IPS DF 19.7 (cell line): ENCODE data around the gene CRMP1.

Experiments used
- DNase-seq: peaks from one replicate; pipeline ENCODE4 v3.0.0-alpha.2; 2013; ENCODE audit warnings: low read depth, low spot score

Gene CRMP1

GRCh38 chr4:5919571-5919970, 26.7 kb upstream of the CRMP1 start:
- DNase-seq, result no peak

DNA sequence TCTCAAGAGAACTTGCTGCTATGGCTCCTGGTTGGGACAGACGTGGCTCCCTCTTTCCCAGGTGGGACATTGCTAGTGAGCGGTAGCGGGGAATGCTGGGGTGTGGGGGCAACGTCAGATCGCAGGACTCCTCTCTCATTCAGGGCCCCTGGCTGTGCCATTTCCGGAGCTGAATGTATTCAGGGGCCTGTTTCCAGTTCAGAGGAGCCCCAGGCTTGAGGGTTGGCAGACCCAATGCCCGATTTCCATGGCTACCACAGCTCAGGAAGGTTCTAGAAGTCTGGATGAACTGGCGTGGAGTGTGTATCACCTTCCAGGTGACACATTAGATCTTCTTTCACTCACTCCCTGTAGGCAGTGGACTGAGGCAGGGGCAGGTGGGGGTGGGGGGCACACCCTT, 26.2 kb upstream of the CRMP1 start:
- no peak for DNase-seq

GRCh38 chr4:5918331-5918985, 25.6 kb upstream of the CRMP1 start:
- no peak for DNase-seq

DNA sequence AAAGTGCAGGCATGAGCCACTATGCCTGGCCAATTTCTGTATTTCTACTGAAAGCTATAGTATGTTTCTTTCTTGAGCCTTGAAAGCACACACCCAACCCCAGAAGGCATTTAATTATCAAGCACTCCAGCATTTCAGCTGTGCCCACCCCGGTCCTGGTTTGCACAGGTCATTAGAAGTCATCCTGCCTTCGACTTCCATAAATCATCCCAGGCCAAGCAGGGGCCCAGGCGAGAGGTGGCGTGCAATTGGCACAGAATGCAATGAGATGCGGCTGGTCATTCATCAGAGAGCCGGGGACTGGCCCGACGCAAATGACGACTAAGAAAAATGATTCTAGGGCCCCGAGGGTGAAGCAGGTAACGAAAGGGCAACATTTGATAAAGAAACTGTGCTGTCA, 24.8 kb upstream of the CRMP1 start:
- no peak for DNase-seq

- DNase-seq, result no peak
Observed at GRCh38 chr4:5916229-5916628, 23.3 kb upstream of the CRMP1 start.

DNA sequence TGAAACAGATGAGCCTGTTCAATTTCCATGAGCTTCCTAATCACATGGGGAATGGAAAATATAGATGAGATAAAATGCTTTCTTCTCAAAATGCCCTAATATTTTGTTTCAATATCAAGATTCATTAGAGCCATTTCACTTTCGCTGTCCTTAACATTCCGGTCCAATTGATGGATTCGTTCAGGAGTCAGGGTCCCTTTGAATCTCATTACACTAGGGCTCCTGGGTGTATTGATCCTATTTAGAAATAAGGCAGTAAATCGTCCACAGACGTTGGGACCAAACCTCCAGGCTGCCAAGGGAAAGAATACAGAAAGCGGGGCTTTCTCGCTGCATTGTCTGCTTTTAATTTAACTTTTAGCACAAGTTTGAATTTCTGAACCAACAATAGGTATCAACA, 20.6 kb upstream of the CRMP1 start:
- DNase-seq, result no peak

GRCh38 chr4:5912614-5913019, 19.7 kb upstream of the CRMP1 start:
- DNase-seq, result no peak

GRCh38 chr4:5908876-5909427, 16.1 kb upstream of the CRMP1 start:
- DNase-seq, result no peak

DNA sequence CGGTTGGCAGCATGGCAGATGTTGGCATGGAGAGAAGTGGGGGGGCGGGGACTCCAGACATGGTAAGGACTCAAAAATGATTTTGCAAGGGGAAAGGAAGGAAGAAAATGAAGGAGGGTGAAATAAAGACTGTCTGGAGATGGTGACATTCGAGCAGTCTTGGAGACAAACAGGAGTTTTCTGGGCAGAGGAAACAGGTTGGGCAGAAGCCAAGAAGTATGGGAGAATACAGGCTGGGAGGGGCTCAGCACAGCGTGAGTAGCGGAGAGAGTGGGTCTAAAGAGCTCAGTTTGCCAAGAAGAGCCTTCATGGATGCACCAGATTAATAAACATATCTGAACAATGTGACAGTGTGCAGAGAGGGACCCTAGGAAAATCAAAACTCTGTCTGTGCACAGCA, 13.3 kb upstream of the CRMP1 start:
- DNase-seq, result no peak

DNA sequence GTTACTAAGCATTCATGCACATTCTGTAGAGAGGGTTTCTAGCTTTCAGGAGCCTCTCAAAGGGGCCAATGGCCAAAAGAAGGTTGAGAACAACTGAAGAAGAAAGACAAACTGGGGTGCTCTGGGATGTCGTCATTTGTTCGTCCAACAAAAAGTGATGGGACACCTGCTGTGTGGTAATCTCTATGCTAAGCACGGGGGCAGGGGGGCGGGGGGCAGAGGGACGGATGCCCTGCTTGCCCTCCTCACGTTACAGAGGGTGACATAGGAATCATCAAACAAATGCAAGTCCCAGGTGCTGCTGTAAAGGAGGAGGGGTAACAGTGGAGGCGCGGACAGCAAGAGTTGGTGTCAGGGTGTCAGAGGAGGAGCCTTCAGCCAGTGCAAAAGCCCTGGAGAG, 12.8 kb upstream of the CRMP1 start:
- DNase-seq, result peak; percentile 80

DNA sequence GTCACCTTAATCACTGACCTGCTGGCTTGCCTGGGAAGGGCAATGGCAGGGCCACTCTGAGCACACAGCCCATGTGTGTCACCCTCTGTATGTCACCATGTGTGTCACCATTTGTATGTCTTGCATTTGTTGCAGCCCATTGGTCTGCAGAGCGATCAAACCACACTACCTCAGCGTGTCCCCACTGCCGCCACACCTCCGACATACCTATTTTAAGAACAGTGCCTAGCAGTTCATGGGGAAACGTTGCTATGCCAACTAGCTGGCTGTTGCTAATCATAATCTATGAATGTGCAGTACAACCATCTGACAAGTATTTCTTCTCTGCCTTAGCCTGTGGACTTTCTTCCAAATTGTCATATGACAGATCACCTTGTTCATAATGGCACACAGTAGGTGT, 8.0 kb upstream of the CRMP1 start:
- no peak for DNase-seq

- DNase-seq, result no peak
Observed at GRCh38 chr4:5899881-5900280, 7.0 kb upstream of the CRMP1 start.

DNA sequence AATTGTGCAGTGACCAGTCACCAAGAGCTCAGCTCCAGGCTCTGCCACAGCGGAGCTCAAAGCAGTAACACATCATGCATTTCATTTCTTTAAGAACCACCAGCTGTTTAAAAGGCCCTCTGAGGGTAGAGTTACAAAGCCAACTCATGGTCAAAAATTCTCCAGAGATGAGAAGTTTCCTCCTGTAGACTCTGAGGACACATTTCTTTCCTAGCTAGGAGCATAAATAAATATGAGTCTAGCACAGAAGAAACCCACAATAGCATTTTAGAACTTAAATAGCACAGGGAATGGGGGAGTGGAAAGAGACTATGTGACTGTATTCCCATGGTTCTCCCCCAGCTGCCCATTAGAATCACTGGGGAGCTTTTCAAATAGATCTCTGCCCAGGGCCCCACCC, 6.5 kb upstream of the CRMP1 start:
- DNase-seq, result no peak

DNA sequence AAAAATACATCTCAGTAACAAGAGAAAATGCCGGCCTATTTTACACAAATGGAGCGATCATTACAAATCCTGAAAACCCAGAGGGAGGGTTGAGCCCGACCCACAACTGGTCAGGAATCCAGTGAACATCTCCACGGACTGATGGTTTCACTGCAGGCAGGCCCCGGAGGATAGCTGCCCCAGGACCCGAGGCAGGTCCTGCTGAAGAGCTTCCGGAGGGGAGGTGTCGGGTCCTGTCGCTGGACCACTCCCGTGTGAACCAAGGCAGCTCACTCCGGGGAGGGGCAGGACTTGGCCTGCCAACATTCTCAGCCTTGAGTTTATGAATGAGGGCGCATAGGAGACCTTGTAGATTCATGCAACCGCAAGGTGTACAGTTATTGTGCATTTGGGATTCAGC, 4.8 kb upstream of the CRMP1 start:
- no peak for DNase-seq

DNA sequence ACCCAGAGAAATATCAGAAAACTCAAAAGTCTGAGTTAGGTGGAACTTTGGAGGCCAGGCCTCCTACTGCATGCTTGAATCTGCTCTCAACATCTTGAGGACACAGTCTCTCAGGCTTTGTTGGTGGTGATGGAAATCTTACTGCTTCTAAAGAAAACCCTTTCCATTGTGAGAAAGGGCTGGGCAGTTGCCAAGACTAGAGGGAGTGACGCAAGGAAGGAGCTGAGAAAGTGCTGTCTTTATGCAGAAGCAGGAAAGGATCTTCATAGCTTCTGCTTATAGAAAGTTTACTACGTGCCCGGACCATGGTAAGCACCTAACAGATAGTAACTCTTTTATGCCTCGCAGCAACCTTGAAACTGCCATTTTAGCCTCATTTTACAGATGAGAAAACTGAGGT, 2.4 kb upstream of the CRMP1 start:
- DNase-seq, result no peak

GRCh38 chr4:5894266-5894665, 1.4 kb upstream of the CRMP1 start:
- DNase-seq, result no peak

GRCh38 chr4:5893591-5893990, 705 bp upstream of the CRMP1 start:
- DNase-seq, result no peak

- no peak for DNase-seq
Observed at GRCh38 chr4:5892323-5893003, 423 bp downstream of the CRMP1 start.

DNA sequence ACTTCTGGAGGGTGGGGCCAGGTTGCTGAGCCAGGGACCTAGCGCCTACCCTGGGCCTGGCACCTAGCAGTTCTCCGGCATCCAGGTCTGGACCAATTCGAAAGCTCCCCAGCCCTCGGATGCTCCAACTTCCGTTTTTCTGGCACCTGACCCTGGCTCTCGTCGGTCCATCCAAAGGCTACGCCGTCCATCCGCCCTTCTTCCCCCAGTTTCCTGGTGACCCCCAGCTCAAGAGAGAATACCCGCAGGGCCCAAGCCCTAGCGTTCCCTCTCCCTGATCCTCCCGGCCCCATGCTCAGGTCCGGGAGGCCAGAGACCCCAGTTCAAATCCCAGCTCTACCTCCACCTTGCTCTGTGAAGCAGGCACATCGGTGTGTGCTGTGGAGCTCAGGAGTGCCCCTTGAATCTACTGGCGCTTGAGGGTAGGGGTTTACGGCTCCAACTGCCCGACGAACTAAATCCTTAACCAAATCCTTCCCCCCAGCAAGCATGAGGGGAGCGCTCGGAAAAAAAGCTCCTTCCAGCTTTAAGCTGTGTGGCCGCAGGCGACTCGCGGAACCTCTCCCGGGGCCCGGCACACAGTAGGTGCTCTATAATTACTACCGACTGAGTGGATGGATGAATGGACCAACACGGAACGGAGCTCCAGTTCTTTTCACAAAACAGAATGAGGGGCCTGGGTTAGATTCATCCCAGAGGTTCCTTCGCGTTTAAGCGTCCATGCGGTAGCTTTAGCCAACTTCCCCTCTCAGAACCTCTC, 1.1 kb downstream of the CRMP1 start:
- DNase-seq, result no peak

GRCh38 chr4:5890063-5890727, 2.7 kb downstream of the CRMP1 start:
- peak; percentile 91 for DNase-seq

DNA sequence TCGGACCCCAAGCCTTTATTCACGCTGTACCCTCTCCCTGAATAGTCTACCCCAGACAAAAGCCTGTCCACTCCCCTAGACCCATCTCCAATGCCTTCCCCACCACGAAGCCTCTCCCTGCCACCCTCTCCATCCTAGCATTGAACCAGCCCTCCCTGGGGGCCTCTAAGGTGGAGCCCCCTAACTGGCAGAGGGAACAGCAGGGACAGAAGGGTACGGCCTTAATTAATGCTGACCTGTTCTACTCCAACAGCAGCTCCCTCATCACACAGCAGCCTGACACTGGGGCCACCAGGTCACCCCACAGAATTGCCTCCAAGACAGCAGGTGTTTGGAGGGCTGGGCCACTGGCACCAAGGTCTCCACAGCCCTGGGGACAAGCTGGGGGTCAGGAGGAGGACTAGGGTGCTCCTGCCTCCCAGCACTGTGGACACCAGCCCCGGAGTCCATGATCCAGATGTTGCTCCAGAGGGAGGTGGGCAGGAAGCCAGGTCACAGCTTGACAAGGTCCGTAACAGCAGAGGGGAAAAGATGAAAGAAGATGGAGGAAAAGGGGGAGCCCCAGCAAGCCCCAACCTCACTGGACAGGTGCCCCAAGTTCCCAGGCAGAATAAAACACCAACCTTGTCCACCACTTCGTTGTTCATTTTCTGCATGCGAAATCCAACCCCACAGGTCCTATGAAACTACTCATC, 3.7 kb downstream of the CRMP1 start:
- no peak for DNase-seq
